GM13977 (cell line): ENCODE data around the gene GPM6B.
A peak's percentile ranks its signal among the peaks of the same experiment; 100 is the strongest.

Experiments
- DNase-seq: peaks from one replicate; pipeline ENCODE4 v3.0.0; 2012; ENCODE audit warnings: low spot score
- in situ Hi-C: fragments of 300-500 bp; cut with MboI; formaldehyde crosslinking; loops from one replicate; pipeline ENCODE4 v1.12.0; 2022; ENCODE audit warnings: low sequenced_read_pairs, low pct_unique_long_range_greater_than_20kb, mixed read lengths, inconsistent platforms; ENCODE audit not compliant: unreplicated experiment
- TF ChIP-seq, protein P1 (sequence below): IDR thresholded peaks from 2 replicates; pipeline ENCODE4 v1.5.1; 2012; ENCODE audit warnings: mild to moderate bottlenecking, control low read depth; ENCODE audit not compliant: insufficient read depth; ENCODE audit errors: extremely low read depth, missing control alignments

The GPM6B gene

GRCh38 chrX:13755254-13755653 is 61.6 kb downstream of the GPM6B start:
- TF ChIP-seq, protein P1, sequence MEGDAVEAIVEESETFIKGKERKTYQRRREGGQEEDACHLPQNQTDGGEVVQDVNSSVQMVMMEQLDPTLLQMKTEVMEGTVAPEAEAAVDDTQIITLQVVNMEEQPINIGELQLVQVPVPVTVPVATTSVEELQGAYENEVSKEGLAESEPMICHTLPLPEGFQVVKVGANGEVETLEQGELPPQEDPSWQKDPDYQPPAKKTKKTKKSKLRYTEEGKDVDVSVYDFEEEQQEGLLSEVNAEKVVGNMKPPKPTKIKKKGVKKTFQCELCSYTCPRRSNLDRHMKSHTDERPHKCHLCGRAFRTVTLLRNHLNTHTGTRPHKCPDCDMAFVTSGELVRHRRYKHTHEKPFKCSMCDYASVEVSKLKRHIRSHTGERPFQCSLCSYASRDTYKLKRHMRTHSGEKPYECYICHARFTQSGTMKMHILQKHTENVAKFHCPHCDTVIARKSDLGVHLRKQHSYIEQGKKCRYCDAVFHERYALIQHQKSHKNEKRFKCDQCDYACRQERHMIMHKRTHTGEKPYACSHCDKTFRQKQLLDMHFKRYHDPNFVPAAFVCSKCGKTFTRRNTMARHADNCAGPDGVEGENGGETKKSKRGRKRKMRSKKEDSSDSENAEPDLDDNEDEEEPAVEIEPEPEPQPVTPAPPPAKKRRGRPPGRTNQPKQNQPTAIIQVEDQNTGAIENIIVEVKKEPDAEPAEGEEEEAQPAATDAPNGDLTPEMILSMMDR = no peak
- no peak for DNase-seq
- in situ Hi-C loops = loop anchor here (25.0 kb wide), 1 partner anchor 282 kb away; the partner anchor contains the start of gene GEMIN8

- DNase-seq = no peak
- in situ Hi-C loops = loop anchor here (25.0 kb wide), 1 partner anchor 283 kb away; the partner anchor contains the start of gene GEMIN8
- TF ChIP-seq, protein P1 = no peak
Measured at GRCh38 chrX:13754765-13755164, 62.1 kb downstream of the GPM6B start.

- no peak for DNase-seq
- TF ChIP-seq, protein P1 = no peak
- in situ Hi-C loops = loop anchor here (25.0 kb wide), 1 partner anchor 285 kb away; the partner anchor contains the start of gene GEMIN8
Measured at GRCh38 chrX:13752646-13753045, 64.2 kb downstream of the GPM6B start.

- in situ Hi-C loops = loop anchor here (25.0 kb wide), 1 partner anchor 285 kb away; the partner anchor contains the start of gene GEMIN8
- DNase-seq = no peak
Measured at GRCh38 chrX:13752141-13752540, 64.8 kb downstream of the GPM6B start.

DNA sequence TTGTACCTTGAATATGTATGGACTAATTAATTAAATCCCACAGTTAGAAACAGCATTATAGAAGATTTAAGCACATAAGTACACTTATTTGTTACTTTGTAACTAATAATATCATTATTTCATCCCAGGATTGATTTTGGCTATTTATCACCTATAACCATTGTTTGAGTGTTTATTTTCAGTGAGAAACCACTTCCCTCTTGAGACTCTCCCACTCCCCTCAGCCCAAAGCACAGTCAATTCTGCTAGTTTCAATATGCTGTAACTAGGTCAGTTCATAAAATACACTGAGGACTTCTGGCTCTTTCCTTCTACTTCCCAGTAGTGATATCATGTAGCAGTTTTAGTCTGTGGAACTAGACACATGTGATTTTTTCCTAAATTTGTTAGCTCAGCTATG is 66.1 kb downstream of the GPM6B start:
- TF ChIP-seq, protein P1 = no peak
- in situ Hi-C loops = loop anchor here (25.0 kb wide), 1 partner anchor 286 kb away; the partner anchor contains the start of gene GEMIN8
- no peak for DNase-seq

More at GRCh38 chrX:13752141-13752540, 64.8 kb downstream of the GPM6B start:
- TF ChIP-seq, protein P1 = no peak

DNA sequence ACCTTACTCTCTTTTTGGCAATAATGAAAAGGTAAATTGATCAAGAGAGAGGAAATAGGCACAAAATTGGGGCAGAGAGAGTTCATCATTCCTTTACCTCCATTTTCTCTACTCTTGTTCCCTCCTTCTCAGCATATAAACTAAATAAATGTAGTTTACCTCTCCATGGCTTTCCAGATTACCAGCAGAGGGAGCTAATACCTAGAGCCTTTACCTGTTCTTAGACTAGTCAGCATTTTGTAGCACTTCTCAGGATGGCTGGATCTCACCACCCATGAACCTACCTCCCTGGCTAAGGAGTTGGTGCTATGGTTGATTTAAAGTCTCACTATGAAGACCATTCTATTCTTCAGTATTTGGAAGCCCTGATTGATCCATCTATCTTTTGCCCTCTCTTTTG is 66.7 kb downstream of the GPM6B start:
- DNase-seq = peak; percentile 33
- in situ Hi-C loops = loop anchor here (25.0 kb wide), 1 partner anchor 287 kb away; the partner anchor contains the start of gene GEMIN8
- TF ChIP-seq, protein P1 = peak; percentile 66

GRCh38 chrX:13748486-13748885 is 68.4 kb downstream of the GPM6B start:
- TF ChIP-seq, protein P1 = no peak
- in situ Hi-C loops = loop anchor here (10.0 kb wide), 1 partner anchor 84 kb away; no protein-coding TSS in a partner anchor
- DNase-seq = no peak
